Measurements from ENCODE around the gene ADCY7.

Gene ADCY7

DNA sequence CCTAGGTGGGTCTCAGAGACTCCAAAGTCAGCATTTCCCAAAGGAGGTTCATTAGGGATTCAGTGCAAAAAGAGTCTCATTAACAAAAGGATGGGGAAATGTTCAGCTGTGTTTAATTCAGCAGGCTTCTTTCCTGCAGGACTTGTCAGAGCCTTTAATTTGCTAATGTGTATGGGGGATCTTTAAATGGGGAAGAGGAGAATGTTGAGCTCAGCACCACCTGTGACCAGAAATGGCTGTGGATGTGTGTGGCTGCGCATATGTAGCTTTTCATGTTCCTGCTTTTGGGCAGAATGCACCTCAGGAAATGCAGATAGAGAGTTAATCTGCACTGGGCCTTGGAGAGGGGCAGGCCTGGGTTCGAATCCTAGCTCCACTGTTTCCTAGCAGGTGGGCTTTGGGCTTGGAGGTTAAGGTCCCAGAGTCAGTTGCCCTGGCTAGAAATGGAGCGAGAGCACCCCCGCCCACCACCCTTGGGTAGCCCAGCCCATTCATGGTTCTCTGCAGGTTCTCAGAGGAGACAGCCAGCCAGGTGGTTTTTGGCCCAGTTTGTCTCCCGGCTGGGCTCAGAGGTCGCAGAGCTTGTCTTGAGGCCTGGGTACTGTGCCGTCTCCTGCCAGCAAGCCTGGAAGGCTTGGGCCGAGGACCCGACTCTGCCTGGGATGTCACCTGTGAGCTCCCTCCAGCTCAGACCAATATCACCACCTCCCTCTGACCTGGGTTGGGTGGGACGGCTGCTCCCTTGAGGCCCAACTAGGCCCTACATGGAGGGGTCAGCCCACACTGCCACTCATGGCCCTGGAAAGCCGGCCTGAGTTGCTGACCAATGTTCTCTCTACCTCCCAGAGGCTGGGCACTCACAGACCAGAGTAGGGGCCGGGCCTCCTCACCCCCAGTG lies 9.3 kb downstream of the ADCY7 start:
- in situ Hi-C loops (cut with HindIII; ENCODE audit: low pct_ligation_motif_present, low pct_unique_long_range_greater_than_20kb, low sequenced_read_pairs), result no loop called here

DNA sequence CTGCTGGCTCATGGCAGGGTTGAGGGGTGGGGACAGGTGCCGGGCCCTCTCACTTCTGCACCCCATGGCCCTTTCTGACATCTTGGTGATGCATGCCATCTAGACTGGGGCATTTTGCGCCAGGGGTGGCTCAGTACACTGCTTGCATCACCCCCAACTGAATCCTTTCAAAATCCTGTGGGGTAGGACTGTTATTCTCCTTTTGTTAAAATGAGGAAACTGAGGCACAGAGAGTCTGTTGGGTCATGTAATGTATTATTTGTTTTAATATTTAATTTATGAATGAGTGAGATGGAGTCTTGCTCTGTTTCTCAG lies 9.9 kb downstream of the ADCY7 start:
- in situ Hi-C loops (cut with HindIII; ENCODE audit: low pct_ligation_motif_present, low pct_unique_long_range_greater_than_20kb, low sequenced_read_pairs), result no loop called here
- DNase-seq, result no peak

More for the DNA sequence above, 9.3 kb downstream of the ADCY7 start:
- DNase-seq, result no peak

DNA sequence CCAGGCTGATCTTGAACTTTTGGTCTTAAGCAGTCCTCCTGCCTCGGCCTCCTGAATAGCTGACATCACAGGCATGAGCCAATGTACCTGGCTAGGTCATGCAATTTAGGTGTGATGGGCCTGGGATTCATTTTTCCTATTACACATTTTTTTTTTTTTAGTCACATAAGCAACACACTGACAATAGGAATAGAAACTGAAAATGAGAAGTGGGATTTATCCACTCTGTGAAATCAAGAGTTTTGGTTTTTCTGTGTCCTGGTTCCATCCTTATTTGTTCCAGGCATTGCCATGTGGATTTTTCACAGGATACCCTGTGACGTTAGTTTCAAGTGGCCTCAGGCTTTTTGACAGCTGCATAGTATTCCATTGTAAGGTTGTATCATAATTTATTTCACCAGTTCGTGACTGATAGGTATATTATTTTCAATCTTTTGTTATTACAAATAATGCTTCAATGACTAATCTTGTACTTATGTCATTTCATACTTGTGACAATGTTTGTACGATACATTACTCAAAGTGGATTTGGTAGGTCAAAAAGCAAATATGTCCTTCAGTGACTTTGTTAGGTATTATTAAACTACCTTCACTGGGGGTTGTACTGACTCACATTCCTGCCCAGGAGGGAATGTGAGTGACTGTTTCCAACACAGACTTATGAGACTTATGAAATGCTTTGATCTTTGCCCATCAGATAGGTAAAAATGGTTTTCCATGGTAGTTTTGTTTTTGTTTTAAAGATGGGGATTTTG lies 10.6 kb downstream of the ADCY7 start:
- in situ Hi-C loops (cut with HindIII; ENCODE audit: low pct_ligation_motif_present, low pct_unique_long_range_greater_than_20kb, low sequenced_read_pairs), result no loop called here
- DNase-seq, result no peak

DNA sequence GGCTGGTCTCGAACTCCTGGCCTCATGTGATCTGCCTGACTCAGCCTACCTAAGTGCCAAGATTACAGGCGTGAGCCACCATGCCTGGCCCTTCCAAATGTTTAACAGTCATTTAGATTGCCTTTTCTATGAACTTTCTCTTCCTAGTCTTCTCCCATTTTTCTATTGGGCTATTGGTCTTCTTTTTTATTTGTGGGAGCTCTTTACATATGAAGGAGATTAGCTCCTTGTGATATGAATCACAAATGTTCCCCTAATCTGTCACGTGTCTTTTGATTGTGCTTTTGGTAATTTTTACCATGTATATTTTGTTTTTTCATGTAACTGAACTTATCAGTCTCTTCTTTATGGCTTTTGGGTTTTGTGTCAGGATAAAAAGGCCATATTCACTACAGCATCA lies 11.9 kb downstream of the ADCY7 start:
- in situ Hi-C loops (cut with HindIII; ENCODE audit: low pct_ligation_motif_present, low pct_unique_long_range_greater_than_20kb, low sequenced_read_pairs), result no loop called here
- no peak for DNase-seq

DNA sequence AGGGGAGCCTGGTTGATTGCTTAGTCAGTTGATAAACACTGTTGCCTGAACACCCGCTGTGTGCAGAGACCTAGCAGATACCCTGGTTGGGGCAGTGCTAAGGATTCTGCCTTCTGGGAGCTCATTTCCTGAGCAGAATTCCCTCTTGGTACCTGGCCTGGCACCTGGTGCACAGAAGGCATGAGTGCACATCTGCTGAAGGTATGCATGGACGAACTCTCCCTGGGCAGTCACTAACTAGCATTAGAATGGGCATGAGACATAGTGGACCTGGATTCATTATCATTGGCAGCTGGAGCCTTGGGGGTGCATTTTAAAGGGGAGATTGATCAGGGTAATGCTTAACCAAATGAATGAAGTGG lies 13.1 kb downstream of the ADCY7 start:
- in situ Hi-C loops (cut with HindIII; ENCODE audit: low pct_ligation_motif_present, low pct_unique_long_range_greater_than_20kb, low sequenced_read_pairs), result no loop called here
- no peak for DNase-seq

DNA sequence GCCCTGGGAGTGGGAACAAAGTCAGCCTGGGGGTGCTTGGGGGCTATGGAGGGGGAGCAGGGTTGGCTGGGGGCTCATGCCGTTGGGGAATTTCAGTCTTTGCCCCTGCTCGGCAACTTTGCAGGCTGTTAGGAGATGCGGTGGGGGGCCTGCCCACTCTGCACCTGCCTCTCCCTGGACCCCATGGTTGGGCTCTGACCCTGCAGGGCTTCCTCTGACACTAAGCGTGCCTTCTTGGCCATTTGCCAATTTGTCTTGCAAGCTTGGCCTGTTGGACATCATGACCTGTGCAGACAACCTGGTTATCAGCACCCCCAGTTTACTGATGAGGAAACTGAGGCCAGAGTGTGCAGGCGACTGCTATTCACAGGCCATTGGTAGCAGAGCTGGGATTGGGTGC lies 14.6 kb downstream of the ADCY7 start:
- no peak for DNase-seq
- in situ Hi-C loops (cut with HindIII; ENCODE audit: low pct_ligation_motif_present, low pct_unique_long_range_greater_than_20kb, low sequenced_read_pairs), result no loop called here

DNA sequence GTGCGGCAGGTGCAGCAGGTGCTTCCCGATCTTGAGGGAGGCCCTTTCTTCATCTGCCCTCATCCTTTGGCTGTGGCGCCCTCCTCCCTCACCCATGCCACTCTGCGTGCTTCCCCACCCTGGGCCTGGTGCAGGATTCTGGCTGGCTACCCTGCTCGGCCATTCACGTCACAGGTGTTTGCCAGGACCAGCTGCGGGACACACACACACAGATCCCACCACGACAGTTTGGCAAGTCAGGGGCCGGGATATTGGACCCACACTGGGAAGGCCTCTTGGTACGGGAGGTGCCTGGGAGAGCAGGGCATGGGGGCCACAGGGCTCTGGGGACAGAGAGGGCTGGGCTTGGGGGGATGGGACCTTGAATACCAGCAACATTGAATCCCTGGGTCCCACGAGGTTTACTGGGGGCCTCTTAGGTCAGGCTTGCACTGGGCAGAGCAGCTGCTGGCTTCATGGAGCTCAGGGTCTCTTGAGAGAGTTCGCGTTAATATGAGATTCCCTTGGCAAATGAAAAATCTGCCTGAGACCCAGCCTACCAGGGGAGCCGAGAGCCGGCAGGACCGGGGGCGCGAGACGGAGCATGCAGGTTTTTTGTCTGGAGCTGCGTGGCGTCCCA lies 15.1 kb downstream of the ADCY7 start:
- in situ Hi-C loops (cut with HindIII; ENCODE audit: low pct_ligation_motif_present, low pct_unique_long_range_greater_than_20kb, low sequenced_read_pairs), result no loop called here
- no peak for DNase-seq

DNA sequence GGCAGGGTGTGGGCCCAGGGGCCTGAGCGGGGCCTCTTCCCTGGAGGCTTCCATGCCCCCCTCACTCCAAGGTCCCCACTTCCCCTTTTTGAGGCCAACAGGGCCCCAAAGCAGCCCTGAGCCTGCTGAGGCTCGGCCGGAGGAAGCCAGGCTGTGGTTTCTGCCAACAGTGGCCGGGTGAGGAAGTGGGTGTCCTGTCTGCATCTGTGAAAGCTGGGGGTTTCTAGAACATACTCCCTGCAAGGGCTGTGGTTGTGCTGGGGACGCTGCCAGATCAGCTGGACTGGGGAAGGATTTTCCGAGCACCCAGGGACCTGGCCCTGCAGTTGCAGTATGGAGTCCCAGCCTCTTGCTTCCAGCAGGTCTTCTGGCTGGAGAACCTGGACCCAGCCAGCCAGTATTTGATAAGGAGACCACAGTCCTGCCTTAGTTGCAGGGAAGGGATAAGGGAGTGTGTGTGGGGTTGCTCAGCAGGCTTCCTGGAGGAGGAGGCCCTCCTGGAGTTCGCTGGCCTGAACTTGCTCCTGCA lies 15.7 kb downstream of the ADCY7 start:
- in situ Hi-C loops (cut with HindIII; ENCODE audit: low pct_ligation_motif_present, low pct_unique_long_range_greater_than_20kb, low sequenced_read_pairs), result no loop called here
- DNase-seq, result no peak

DNA sequence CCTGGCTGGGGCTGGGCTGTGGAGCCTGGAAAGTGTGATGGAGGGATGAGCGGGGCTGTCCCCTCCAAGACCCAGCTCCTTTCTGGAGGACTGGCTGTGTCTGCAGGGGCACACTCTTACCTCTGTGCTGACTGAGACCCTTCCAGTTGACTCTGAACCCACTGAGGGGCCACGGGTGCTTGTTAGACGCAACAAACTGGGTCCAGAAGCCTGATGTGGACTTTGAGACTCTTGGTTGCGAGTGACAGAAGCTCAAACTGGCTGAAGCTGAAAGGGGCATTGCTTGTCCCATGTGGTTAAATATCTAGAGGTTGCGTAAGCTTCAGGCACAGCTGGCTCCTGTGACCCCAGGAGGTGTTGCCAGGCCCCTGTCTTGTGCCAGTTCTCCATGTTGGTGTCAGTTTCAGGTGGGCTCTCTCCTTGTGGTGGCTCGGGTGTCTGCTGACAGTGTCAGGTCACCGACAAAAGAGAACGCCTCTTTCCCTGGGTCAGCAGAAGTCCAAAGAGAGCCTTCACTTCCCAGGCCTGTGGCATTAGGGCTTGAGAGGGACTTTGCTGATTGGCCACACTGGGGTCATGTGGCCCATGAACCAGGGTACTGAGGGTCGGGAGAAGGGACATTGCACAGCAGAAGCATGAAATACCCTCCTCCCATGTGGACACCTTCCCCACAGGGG lies 16.7 kb downstream of the ADCY7 start:
- in situ Hi-C loops (cut with HindIII; ENCODE audit: low pct_ligation_motif_present, low pct_unique_long_range_greater_than_20kb, low sequenced_read_pairs), result no loop called here
- DNase-seq, result no peak

DNA sequence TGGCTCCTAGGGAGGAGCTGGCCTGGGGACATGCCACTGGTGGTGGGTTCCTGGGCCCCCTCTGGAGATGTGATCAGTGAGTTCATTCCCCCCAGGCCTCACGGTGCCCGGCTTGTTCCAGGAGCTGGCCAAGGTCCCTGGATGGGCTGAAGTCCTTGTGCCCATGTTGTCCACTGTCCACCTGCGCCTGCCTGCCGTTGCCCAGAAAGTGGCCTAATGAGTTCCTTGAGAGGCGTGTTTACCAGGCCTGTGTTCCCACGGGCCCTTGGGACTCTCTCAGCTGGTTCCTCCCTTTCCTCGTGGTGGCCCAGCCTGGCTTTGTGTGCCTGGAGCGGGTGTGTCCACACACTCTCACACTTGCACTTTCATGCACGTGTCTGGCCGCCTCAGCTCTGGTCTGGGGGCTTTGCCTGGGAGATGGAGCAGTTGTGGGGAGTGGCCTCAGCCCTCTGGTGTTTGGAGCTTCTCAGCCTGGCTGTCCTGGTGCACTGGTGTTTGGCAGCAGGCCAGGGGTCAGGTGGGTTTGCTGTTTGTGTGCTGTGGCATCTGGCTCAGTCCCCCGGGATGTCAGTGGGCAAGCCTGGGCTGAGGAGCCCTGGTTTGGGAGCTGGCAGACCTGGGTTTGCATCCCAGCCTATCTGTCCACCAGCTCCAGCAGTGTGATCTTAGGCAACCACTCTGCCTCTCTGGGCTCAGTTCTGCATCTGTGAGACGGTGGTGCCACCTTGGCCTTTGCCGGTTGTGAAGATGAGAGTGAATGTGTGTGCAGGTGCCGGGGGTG lies 18.0 kb downstream of the ADCY7 start:
- DNase-seq, result no peak
- in situ Hi-C loops (cut with HindIII; ENCODE audit: low pct_ligation_motif_present, low pct_unique_long_range_greater_than_20kb, low sequenced_read_pairs), result no loop called here

DNA sequence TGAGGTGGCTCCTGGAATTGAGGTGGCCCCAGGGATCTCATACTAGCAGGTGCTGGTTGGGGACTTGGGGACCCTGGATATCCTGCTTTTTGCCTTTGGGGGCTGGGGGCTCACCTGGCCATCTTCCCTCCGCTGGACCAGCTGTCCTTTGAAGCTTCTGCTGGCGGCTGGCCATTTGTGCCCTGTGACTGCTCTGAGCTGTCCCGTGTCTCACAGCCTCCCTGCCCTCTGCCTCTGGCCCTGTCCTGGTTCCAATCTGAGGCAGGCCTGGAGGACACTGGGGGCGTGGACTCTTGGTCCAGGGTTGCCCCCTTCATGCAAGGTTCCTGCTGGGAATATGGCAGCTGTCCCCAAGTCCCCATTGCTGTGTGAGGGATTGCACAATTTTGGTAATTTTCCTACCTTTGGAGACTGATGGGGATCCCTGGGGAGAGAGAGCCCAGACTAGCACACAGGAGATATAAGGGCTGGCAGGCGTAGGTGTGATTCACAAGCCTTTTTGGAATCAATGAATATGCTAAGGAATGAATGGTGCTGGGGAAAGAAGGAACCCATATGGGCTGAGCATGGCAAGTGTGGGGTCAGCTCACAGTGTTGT lies 19.2 kb downstream of the ADCY7 start:
- in situ Hi-C loops (cut with HindIII; ENCODE audit: low pct_ligation_motif_present, low pct_unique_long_range_greater_than_20kb, low sequenced_read_pairs), result no loop called here
- no peak for DNase-seq

DNA sequence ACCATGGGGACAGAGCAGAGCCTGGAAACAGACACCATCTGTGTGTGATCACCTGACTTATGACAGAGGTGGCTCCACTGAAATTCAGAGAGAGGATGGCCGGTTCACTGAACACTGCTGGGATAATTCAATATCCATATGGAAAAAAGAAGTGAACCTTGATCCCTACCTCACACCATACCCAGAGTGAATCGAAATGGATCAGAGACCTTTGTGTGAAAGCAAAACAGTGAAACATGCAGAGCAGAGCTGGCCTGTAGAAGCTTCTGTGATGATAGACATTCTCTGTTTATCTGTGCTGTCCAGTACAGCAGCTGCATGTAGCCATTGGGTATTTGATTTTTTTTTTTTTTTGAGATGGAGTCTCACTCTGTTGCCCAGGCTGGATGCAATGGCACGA lies 20.3 kb downstream of the ADCY7 start:
- in situ Hi-C loops (cut with HindIII; ENCODE audit: low pct_ligation_motif_present, low pct_unique_long_range_greater_than_20kb, low sequenced_read_pairs), result no loop called here
- no peak for DNase-seq

DNA sequence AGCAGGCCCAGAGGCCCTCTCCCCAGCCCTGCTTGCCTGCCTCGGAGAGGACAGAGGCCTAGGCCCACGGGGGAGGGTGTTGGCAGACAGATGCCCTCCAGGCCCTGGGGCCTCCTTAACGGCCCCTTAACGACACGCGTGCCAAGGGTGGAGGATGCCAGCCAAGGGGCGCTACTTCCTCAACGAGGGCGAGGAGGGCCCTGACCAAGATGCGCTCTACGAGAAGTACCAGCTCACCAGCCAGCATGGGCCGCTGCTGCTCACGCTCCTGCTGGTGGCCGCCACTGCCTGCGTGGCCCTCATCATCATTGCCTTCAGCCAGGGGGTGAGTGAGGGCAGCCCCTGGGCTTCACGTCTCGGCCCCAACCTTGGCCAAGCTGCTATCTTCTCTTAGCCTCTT lies 21.7 kb downstream of the ADCY7 start:
- in situ Hi-C loops (cut with HindIII; ENCODE audit: low pct_ligation_motif_present, low pct_unique_long_range_greater_than_20kb, low sequenced_read_pairs), result no loop called here

DNA sequence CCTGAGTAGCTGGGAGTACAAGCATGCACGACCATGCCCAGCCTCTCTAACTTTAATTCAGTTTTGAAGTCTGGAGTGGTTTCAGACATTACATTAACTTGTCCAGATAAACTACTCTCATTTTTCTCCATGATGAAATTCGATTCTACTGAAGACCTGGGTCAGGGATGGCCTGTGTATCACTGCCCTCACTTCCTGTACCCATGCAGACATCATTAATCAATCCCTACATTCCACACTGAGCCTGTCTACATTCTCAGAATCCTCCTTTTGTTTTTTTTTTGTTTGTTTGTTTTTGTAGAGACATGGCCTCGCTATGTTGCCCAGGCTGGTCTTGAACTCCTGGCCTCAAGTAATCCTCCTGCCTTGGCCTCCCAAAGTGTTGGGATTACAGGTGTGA lies 22.6 kb downstream of the ADCY7 start:
- in situ Hi-C loops (cut with HindIII; ENCODE audit: low pct_ligation_motif_present, low pct_unique_long_range_greater_than_20kb, low sequenced_read_pairs), result no loop called here

More for the DNA sequence above, 21.7 kb downstream of the ADCY7 start:
- no peak for DNase-seq

DNA sequence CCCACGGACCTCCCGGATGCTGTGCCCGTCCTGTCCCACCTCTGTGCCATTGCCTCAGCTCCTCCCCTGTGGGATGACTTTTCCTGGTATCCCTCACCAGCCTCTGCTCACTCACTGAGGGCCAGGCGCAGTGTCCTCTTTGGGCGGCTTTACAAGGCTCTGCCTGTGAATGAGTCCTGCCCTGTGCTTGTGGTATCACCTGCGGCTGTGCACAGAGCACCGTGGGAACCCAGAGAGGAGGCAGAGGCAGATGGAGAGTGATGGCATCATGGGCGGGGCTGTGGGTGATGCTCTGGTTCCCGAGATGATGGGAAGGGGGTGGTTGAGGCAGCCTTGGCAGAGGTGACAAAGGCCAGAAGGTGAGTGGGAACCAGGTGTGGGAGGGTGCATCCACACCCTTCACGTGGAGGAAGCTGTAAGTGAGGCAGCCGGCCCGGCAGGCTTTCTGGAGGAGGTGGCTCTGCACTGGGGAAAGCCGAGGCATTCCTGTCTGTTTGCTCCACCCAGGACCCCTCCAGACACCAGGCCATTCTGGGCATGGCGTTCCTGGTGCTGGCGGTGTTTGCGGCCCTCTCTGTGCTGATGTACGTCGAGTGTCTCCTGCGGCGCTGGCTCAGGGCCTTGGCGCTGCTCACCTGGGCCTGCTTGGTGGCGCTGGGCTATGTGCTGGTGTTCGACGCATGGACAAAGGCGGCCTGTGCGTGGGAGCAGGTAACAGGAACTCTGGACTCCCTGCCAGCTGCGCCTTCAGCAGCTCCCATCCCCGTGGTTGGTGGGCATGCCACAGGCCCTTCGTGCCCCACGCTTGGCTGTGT lies 23.8 kb downstream of the ADCY7 start:
- DNase-seq, result no peak
- in situ Hi-C loops (cut with HindIII; ENCODE audit: low pct_ligation_motif_present, low pct_unique_long_range_greater_than_20kb, low sequenced_read_pairs), result no loop called here

More for the DNA sequence above, 22.6 kb downstream of the ADCY7 start:
- DNase-seq, result no peak

DNA sequence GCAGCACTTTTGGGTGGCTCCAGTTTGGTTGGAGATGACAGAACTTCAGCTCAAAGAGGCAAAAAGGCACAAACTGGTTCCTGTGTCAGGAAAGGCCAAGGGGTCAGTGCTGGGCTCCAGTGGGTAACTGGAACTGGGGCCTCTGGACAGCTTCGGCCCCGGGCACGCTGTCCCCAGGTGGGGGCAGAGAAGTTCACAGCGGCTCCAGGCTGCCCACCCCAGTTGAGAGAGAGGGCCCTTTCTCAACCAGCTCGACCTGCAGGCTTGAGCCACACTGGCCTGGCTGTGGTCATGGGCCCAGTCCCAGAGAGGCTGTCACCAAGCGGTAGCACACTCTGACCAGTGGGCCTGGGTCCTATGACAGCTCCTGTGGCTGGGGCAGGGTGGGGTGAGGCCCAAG lies 24.5 kb downstream of the ADCY7 start:
- DNase-seq, result no peak
- in situ Hi-C loops (cut with HindIII; ENCODE audit: low pct_ligation_motif_present, low pct_unique_long_range_greater_than_20kb, low sequenced_read_pairs), result no loop called here

All from ACHN (cell line).